AG04450 (cell line): Measurements from ENCODE around the gene PKNOX1. TPM values are rescaled to one million over a fixed set of nuclear protein-coding genes. Genes with fewer than 3 reads are reported as not detected.
A peak's percentile ranks its signal among the peaks of the same experiment; 100 is the strongest.

Experiments used
- CTCF ChIA-PET: fragments of 300-600, 350-600 bp; formaldehyde crosslinking; extraction: SDS; loops from one replicate; lab custom pipeline; 2022; ENCODE audit warnings: antibody characterized with exemption, inconsistent platforms; lab: Charles Lee
- POLR2A ChIA-PET: fragments of 350-600 bp; formaldehyde crosslinking; extraction: SDS; loops from one replicate; lab custom pipeline; 2021; ENCODE audit warnings: antibody characterized with exemption, inconsistent platforms; lab: Yijun Ruan, JAX
- DNase-seq: peaks from one replicate; pipeline ENCODE4 v3.0.0-alpha.2; 2011; ENCODE audit warnings: low read depth, low spot score
- H3K27ac ChIP-seq: one replicate; pipeline ENCODE4 v1.5.1; 2012; ENCODE audit warnings: low read depth, low read length, control low read depth
- H3K27me3 ChIP-seq: one replicate; pipeline ENCODE4 v1.6.0; 2012; ENCODE audit warnings: low read length; ENCODE audit not compliant: control insufficient read depth, insufficient read depth
- H3K4me3 ChIP-seq: 2 replicates; pipeline ENCODE4 v1.5.1; 2011; ENCODE audit warnings: mild to moderate bottlenecking, low read depth, low read length, control low read depth
- H3K9me3 ChIP-seq: 2 replicates; pipeline ENCODE4 v1.5.1; 2012; ENCODE audit warnings: low read length; ENCODE audit not compliant: control insufficient read depth, insufficient read depth
- polyA plus RNA-seq: library from polyadenylated mRNA; depleted of rRNA; stranded (reverse); fragments of >200 nt; gene quantifications from 2 replicates; pipeline ENCODE4 v1.2.3, GENCODE V29; 2011
- TF ChIP-seq, protein P1 (sequence below): IDR thresholded peaks from 2 replicates; pipeline ENCODE4 v1.5.1; 2011; ENCODE audit warnings: low read depth, low read length, control low read depth, inconsistent platforms

The PKNOX1 gene
- polyA plus RNA-seq, 1 experiment: 65.6 TPM

DNA sequence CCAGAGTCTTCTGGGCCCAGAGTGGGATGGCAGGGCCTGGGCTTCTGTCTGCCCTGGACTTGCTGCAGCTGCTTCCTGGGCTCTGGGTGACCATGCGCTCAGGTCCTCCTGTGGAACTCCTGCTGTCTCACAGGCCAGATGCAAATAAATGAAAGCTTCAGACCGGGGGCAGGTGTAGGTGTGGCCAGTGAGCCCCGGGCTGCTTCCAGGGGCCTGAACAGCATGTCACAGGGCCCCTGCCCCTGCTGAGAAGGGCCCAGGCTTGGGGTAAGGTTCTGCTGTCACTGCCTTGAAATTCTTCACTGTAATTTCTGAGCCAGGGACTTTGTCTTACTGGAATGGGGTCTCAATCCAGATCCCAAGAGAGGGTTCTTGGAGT lies 2.5 kb upstream of the PKNOX1 start:
- Histone ChIP-seq H3K4me3 (no peak overlapping the region), H3K27ac (no peak overlapping the region), H3K9me3 (no peaks in the 10 kb centered on the region; the same call in 1 of the 2 replicates), H3K27me3 (peaks cover 2% of the 10 kb centered on the region)
- POLR2A ChIA-PET: no interaction called here
- CTCF ChIA-PET: no interaction called here
- DNase-seq: no peak
- TF ChIP-seq, protein P1, sequence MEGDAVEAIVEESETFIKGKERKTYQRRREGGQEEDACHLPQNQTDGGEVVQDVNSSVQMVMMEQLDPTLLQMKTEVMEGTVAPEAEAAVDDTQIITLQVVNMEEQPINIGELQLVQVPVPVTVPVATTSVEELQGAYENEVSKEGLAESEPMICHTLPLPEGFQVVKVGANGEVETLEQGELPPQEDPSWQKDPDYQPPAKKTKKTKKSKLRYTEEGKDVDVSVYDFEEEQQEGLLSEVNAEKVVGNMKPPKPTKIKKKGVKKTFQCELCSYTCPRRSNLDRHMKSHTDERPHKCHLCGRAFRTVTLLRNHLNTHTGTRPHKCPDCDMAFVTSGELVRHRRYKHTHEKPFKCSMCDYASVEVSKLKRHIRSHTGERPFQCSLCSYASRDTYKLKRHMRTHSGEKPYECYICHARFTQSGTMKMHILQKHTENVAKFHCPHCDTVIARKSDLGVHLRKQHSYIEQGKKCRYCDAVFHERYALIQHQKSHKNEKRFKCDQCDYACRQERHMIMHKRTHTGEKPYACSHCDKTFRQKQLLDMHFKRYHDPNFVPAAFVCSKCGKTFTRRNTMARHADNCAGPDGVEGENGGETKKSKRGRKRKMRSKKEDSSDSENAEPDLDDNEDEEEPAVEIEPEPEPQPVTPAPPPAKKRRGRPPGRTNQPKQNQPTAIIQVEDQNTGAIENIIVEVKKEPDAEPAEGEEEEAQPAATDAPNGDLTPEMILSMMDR: no peak

DNA sequence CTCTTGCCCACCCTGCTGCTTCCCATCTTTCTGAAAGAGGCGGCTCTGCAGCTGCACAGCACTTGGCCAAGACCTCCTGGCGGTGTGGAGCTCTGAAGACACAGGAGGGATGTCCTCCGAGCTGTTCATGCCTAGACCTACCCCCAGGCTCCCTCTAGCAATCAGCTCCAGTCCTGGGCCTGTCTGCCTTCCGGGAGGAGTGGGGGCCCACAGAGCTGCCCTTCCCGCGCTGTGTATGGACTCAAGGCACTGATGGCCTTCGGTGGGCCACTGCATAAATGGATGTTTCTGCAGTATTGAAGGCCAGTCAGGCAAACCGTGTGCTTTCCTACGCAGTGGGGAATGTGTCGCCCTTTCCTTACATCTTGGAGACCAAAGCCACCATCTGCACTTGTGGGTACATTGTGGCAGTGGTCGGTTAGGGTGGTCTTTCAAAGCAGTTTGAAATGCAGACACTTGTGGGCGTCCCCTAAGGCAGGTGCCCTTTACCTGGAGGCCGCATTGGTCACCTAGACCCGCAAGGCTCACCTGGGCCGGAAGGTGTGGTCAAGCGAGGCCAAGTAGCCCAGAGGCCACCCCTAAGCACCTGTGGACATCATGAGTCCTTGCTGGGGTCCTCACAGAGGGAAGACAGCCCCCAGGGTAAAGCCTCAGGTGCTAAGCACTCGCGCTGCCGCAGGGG lies 912 bp upstream of the PKNOX1 start:
- POLR2A ChIA-PET: interaction anchor here (0.6 to 1.3 kb wide), 6 partner anchors 13 to 81 kb away, joined by 3 to 11 read pairs (median 4); partner anchors contain the start of gene NDUFV3
- Histone ChIP-seq H3K4me3 (peak overlapping the region; percentile 71), H3K27ac (peak overlapping the region; percentile 75), H3K27me3 (peaks cover 2% of the 10 kb centered on the region), H3K9me3 (no peaks in the 10 kb centered on the region; the same call in 1 of the 2 replicates)
- no peak for DNase-seq
- CTCF ChIA-PET: no interaction called here
- TF ChIP-seq, protein P1: no peak

DNA sequence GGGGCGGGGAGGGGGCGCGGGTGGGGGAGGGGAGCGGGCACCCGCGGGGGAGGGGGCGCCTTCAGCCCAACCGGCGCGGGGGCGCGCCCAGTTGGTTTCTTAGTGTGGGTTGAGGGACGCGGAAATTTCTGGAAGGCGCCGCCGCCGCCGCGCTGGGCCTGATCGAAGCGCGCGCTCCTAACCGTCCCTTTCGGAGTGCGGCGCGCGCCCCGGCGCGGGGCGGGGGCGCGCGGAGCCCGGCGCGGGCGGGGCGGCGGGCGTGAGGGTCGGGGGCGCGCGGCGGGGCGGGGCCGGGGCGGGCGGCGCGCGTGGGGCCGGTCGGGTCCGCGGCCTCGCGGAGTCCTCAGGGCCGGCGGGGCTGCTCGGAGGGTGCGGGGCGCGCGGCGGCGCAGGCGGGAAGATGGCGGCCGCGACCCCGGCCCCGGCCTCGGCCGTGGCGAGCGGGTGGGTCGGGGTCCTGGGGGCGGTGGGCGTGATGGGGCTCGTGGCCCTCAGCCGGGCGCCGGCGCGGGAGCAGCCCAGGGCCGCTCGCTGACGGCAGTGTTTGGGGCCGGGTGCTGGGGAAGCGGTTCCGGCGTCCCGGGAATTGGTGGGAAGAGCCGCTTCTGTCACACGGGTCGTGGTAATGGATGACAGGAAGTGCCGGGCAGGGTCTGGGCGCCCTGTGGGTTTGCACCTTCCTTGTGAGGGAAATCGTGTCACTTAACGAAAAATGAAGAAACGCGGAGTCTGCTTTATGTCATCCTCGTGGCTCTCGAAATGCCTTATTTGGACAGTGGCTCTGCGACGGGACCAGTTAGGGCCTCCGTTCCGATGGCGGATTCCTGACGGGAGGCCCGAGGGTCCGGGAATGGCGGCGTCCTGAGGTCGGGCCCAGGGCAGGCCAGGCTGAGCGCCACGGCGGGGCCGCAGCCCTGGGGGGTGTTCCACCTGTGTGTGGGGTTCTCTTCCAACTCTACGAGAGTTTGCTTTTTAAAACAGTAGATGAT lies 764 bp downstream of the PKNOX1 start:
- H3K27ac ChIP-seq: peak overlapping the region; percentile 90
- no peaks in the 10 kb centered on the region for H3K27me3 ChIP-seq
- no peaks in the 10 kb centered on the region; the same call in 1 of the 2 replicates for H3K9me3 ChIP-seq
- POLR2A ChIA-PET: interaction anchor here (1.0 to 1.3 kb wide), 3 partner anchors 17 to 29 kb away, joined by 3 to 11 read pairs (median 4); no protein-coding TSS in a partner anchor
- CTCF ChIA-PET: no interaction called here
- TF ChIP-seq, protein P1: no peak
- no peak for DNase-seq
- H3K4me3 ChIP-seq: peak overlapping the region; percentile 87

DNA sequence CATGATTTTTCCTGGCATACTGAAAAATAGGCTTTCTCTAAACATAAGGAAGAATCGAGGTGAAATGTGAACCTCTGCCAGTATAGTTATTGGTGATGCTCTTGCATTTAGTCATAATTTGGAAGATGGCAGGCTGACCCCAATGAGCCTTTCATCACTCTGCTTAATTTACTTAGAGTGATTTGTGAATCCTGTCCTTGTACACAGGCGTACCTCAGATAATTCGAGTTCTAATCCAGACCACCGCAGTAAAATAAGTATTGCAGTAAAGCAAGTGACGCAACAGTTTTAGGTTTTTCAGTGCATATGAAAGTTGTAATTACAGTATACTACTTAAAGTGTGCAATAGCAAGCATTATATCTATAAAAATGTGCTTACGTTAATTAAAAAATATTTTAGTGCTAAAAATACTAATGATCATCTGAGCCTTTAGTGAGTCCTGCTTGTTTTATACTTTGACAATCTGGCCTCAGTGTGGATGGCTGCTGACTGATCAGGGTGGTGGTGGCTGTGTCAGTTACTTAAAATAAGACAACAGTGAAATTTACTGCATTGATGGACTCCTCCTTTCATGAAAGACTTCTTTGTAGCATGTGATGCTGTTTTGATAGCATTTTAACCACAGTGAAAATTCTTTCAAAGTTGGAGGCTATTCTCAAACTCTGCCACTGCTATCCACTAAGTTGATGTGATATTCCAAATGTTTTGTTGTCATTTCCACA lies 1.7 kb downstream of the PKNOX1 start:
- H3K9me3 ChIP-seq: no peaks in the 10 kb centered on the region; the same call in 1 of the 2 replicates
- ChIA-PET POLR2A (no interaction called here), CTCF (no interaction called here)
- H3K27me3 ChIP-seq: no peaks in the 10 kb centered on the region
- TF ChIP-seq, protein P1: no peak
- H3K27ac ChIP-seq: peak overlapping the region; percentile 90
- DNase-seq: no peak
- H3K4me3 ChIP-seq: peak overlapping the region; percentile 87
